Smooth muscle cell (in vitro differentiated cells): ENCODE measurements around the gene ELOF1. TPM values are rescaled to one million over a fixed set of nuclear protein-coding genes. Genes with fewer than 3 reads are reported as not detected.

Source experiments
- DNase-seq: peaks from one replicate; lab custom pipeline; 2025; ENCODE audit not compliant: unreplicated experiment; lab: John Stamatoyannopoulos, UW
- H2AFZ ChIP-seq: fragments of 200-600 bp; sonication (generic); 2 replicates; pipeline ENCODE4 v1.6.0; 2016; ENCODE audit warnings: antibody characterized with exemption, low read depth, mild to moderate bottlenecking
- H3F3A ChIP-seq: fragments of 200-600 bp; sonication (generic); 2 replicates; pipeline ENCODE4 v1.6.0; 2017; ENCODE audit warnings: antibody characterized with exemption, low read depth
- H3K27ac ChIP-seq: fragments of 200-600 bp; sonication (generic); 2 replicates; pipeline ENCODE4 v1.5.1; 2016; ENCODE audit warnings: low read depth, mild to moderate bottlenecking
- H3K27me3 ChIP-seq: fragments of 200-600 bp; sonication (generic); 2 replicates; pipeline ENCODE4 v1.6.1; 2016; ENCODE audit warnings: low read depth, mild to moderate bottlenecking
- H3K36me3 ChIP-seq: fragments of 200-600 bp; sonication (generic); 2 replicates; pipeline ENCODE4 v1.5.1; 2016; ENCODE audit warnings: low read depth
- H3K4me1 ChIP-seq: fragments of 200-600 bp; sonication (generic); 2 replicates; pipeline ENCODE4 v1.5.1; 2016; ENCODE audit warnings: low read depth
- H3K4me2 ChIP-seq: fragments of 200-600 bp; sonication (generic); 2 replicates; pipeline ENCODE4 v1.6.0; 2016; ENCODE audit warnings: mild to moderate bottlenecking
- H3K4me3 ChIP-seq: fragments of 200-600 bp; sonication (generic); 2 replicates; pipeline ENCODE4 v1.5.1; 2016; ENCODE audit warnings: mild to moderate bottlenecking
- H3K79me2 ChIP-seq: fragments of 200-600 bp; sonication (generic); 2 replicates; pipeline ENCODE4 v1.6.0; 2016; ENCODE audit warnings: low read depth, mild to moderate bottlenecking
- H3K9ac ChIP-seq: fragments of 200-600 bp; sonication (generic); 2 replicates; pipeline ENCODE4 v1.6.0; 2016; ENCODE audit warnings: low read depth
- H3K9me3 ChIP-seq: fragments of 200-600 bp; sonication (generic); replicated peaks from 2 replicates; pipeline ENCODE4 v1.5.1; 2016; ENCODE audit warnings: low read depth
- H4K20me1 ChIP-seq: fragments of 200-600 bp; sonication (generic); 2 replicates; pipeline ENCODE4 v1.6.0; 2016; ENCODE audit warnings: low read depth
- CTCF ChIP-seq: fragments of 200-600 bp; sonication (generic); IDR thresholded peaks from 2 replicates; pipeline ENCODE4 v1.5.1; 2017; ENCODE audit warnings: borderline replicate concordance, mild to moderate bottlenecking, antibody characterized with exemption; ENCODE audit not compliant: insufficient read depth, poor library complexity, severe bottlenecking
- WGBS: methylation state at CpG from one replicate; pipeline ENCODE4 v1.1.7; 2016; ENCODE audit warnings: low lambda C conversion rate; 5-methylcytosine and 5-hydroxymethylcytosine counted together
- polyA plus RNA-seq: library from polyadenylated mRNA; unstranded; fragments of >200 nt; fragmentation: Nextera tagmentation; extraction: Ambion mirVana; gene quantifications from 2 replicates; pipeline ENCODE4 v1.2.1, GENCODE V29; 2016
- total RNA-seq: library from RNA; depleted of rRNA; stranded (reverse); fragments of >200 nt; gene quantifications from 2 replicates; pipeline ENCODE4 v1.2.3, GENCODE V29; 2014

ELOF1 gene
- total and polyA plus RNA-seq, 2 experiments from 2014 or later: 18.6 to 71.4 TPM

GRCh38 chr19:11551603-11552235 is 7.3 kb downstream of the ELOF1 start:
- no peak overlapping the region for H3K9ac ChIP-seq
- no peaks in the 10 kb centered on the region for H3K36me3 ChIP-seq
- no peaks in the 10 kb centered on the region for H3K27me3 ChIP-seq
- no peak for DNase-seq
- no peaks in the 10 kb centered on the region for H3K9me3 ChIP-seq
- H3K27ac ChIP-seq: no peak overlapping the region
- WGBS: 84% methylated on average over 26 of the region's 26 CpGs
- peaks cover 16% of the 10 kb centered on the region for H4K20me1 ChIP-seq
- peaks cover 4% of the 10 kb centered on the region for H3K79me2 ChIP-seq
- peak; percentile 39 for TF ChIP-seq CTCF
- H3F3A ChIP-seq: no peaks in the 10 kb centered on the region
- no peak overlapping the region for H3K4me3 ChIP-seq
- no peaks in the 10 kb centered on the region for H3K4me1 ChIP-seq
- H2AFZ ChIP-seq: no peak overlapping the region
- no peak overlapping the region for H3K4me2 ChIP-seq

- no peak for DNase-seq
- WGBS: 97% methylated on average over 7 of the region's 8 CpGs
- Histone ChIP-seq H3K4me3 (no peak overlapping the region), H4K20me1 (peaks cover 2% of the 10 kb centered on the region), H3K79me2 (no peaks in the 10 kb centered on the region), H3K27ac (no peak overlapping the region), H3K4me1 (no peaks in the 10 kb centered on the region), H3K9me3 (no peaks in the 10 kb centered on the region), H3K4me2 (no peak overlapping the region), H3F3A (no peaks in the 10 kb centered on the region), H3K36me3 (no peaks in the 10 kb centered on the region), H3K27me3 (no peaks in the 10 kb centered on the region), H2AFZ (no peak overlapping the region), H3K9ac (no peak overlapping the region)
- TF ChIP-seq CTCF: no peak
These were observed 8.8 kb downstream of the ELOF1 start for GRCh38 chr19:11550265-11550664.

GRCh38 chr19:11549386-11549953 is 9.6 kb downstream of the ELOF1 start:
- no peak for DNase-seq
- Histone ChIP-seq H2AFZ (no peak overlapping the region), H4K20me1 (no peaks in the 10 kb centered on the region), H3K79me2 (no peaks in the 10 kb centered on the region), H3K27ac (no peak overlapping the region), H3K27me3 (no peaks in the 10 kb centered on the region), H3F3A (no peaks in the 10 kb centered on the region), H3K36me3 (no peaks in the 10 kb centered on the region), H3K9me3 (no peaks in the 10 kb centered on the region), H3K4me2 (no peak overlapping the region), H3K9ac (no peak overlapping the region), H3K4me1 (no peaks in the 10 kb centered on the region), H3K4me3 (no peak overlapping the region)
- WGBS: 95% methylated on average over 24 of the region's 24 CpGs
- no peak for TF ChIP-seq CTCF
